ENCODE results near the gene SSC4D. TPM values are rescaled to one million over a fixed set of nuclear protein-coding genes. Genes with fewer than 3 reads are reported as not detected.

Gene SSC4D
- total and polyA plus RNA-seq, 9 of the 15 experiments (the other 6 are each of a cell fraction or from before 2014, with no cell fraction given): 0.06 to 1.1 (median 0.85) TPM; not detected in 1

GRCh38 chr7:76423666-76424412 is 14.3 kb upstream of the SSC4D start:
- intact Hi-C loops (cut with micrococcal nuclease) (no loop called here), in situ Hi-C loops (cut with MboI) (no loop called here)
- WGBS (ENCODE audit: insufficient coverage, low coverage, missing lambda C conversion rate): 17% methylated on average over 15 of the region's 15 CpGs
- Histone ChIP-seq H3K27ac (ENCODE audit: extremely low read depth, low read depth, low read length) (no peak overlapping the region), H3K4me1 (replicated peaks in 1 of 2; ENCODE audit: control insufficient read depth in 2 of 2, insufficient read depth in 2 of 2, low read length in 2 of 2) (peaks cover 2 to 4% of the 10 kb centered on the region in 2 experiments; a peak in 4 of 5 replicates), H3K27me3 (ENCODE audit: control insufficient read depth in 2 of 2, insufficient read depth in 2 of 2, low read length in 2 of 2) (peaks cover 8 to 17% of the 10 kb centered on the region in 2 experiments), H3K4me2 (ENCODE audit: insufficient read depth, low read length) (no peak overlapping the region), H3K9me1 (ENCODE audit: control insufficient read depth, insufficient read depth, low read length) (no peaks in the 10 kb centered on the region), H3K9ac (ENCODE audit: insufficient read depth in 1 of 2, low read depth in 2 of 2, low read length in 2 of 2) (peak overlapping the region in 1 of 2 experiments; percentile 15; a peak in 1 of 4 replicates), H3K36me3 (ENCODE audit: control insufficient read depth, insufficient read depth, low read length) (no peaks in the 10 kb centered on the region), H3K79me2 (ENCODE audit: control insufficient read depth, insufficient read depth, low read length) (no peaks in the 10 kb centered on the region), H3K9me3 (replicated peaks; ENCODE audit: control insufficient read depth, insufficient read depth, low read depth, low read length) (no peaks in the 10 kb centered on the region), H2AFZ (ENCODE audit: low read depth, low read length) (no peak overlapping the region), H4K20me1 (replicated peaks; ENCODE audit: control insufficient read depth, insufficient read depth, low read length) (no peaks in the 10 kb centered on the region), H3K4me3 (no peak overlapping the region)
- no peak for DNase-seq (ENCODE audit: extremely low read depth in 1 of 4, low spot score in 3 of 4)
- ChIA-PET POLR2A (interaction anchor here (0.6 to 1.3 kb wide), 6 partner anchors 11 to 106 kb away, joined by 3 to 4 read pairs (median 3); no protein-coding TSS in a partner anchor), CTCF (ENCODE audit: low intra/inter-chr PET ratio) (no interaction called here)
- no peak; the same call in 2 of the 3 replicates for ATAC-seq
- TF ChIP-seq FOXK1 (CRISPR knock-in tag; IDR thresholded peaks at IDR 0.05; ENCODE audit: borderline replicate concordance) (no peak), REST (IDR thresholded peaks at IDR 0.05; ENCODE audit: borderline replicate concordance) (peak; percentile 47), REST (CRISPR knock-in tag; IDR thresholded peaks at IDR 0.05; ENCODE audit: low read depth) (no peak)
- no peak for FAIRE-seq
- BruUV-seq (replicated peaks): no TSS peak

Measured in K562 (cell line).